ENCODE measurements around the gene TIMP3. TPM values are rescaled to one million over a fixed set of nuclear protein-coding genes. Genes with fewer than 3 reads are reported as not detected.
"Not testable (repeated sequence)": the region's sequence is repeated elsewhere in the genome, so short reads cannot be mapped to it uniquely, and the experiment has no call there.

TIMP3 gene
- total RNA-seq, 1 experiment from 2014 or later: 25.5 TPM

DNA sequence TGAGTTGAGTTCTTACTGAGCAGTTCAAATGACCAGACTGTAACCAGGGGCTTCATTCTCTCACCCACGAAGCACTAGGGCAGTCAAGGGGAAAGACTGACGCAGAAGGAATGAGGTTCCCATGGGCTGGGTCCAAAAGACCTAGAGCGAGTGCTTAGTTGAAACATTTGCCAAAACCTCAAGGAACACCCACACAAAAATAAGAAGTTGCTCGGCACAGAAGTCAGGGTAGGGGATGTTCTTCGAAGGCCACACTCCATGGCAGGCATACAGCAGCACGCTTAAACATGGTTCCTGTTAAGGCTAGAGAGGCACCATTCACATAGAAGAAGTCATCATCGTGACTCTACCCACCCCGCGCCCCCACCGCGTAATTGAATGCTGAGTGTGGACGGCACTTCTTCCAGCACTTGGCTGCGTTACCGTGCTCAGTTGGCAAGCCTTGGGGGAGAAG is 52.9 kb downstream of the TIMP3 start:
- DNase-seq (ENCODE audit: low spot score): no peak

DNA sequence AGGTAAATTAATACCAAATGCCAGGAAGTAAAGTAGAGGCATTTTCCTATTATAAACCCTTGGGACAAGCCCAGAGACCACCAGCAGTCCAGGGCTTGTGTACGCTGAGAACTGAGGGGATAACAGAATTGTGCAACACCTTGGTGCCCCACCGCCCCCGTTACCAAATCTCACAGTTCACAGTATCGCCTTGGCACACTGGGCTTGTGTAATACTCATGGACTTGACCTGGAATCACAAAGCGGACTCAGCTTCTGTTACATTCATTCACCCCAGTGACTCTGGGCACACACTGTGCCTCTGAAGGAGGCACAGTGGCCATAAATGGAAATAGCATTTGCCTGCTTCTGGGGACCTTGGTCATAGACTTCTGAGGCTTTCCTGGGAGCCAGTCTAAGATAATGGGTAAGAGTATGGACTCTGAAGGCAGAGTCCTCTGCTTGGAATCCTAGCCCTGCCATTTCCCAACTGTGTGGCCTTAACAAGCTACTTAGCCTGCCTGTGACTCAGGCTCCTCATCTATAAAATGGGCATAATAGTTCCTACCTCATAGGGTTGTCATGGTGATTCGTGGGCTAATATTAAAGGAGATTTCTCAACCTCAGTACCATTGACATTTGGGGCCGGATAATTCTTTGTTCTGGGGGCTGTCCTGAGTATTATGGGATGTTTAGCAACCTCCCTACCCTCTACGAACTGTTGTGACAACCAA is 53.7 kb downstream of the TIMP3 start:
- DNase-seq (ENCODE audit: low spot score): no peak

DNA sequence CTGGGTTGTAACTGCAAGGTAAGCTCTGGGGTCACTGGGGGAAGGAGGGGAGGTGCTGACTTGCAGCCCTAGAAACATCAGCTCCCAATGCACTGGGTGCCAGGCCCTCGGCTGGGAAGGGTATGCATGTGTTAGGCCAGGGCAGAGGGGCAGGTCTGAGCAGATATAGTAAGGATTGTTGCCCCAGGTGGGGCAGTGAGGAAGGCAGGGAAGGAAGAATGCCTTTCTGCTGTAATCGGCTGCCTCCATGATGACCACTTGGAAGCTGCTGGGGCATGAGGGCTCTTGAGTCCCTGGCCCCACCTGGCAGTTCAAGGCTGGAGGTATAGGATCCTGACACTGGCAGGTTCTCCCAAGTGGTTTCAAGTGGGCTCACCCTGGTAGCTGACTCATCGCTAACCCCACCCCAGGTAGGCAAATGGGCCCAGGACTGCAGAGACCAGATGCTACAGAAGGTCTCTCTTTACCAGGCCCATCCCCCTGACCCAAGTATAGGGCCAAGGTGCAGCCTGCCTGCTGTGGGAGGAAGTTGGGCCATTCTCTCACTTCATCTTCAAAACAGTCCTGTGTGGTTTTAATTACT is 56.7 kb downstream of the TIMP3 start:
- no peak for DNase-seq (ENCODE audit: low spot score)

GRCh38 chr22:32858957-32859356 is 57.5 kb downstream of the TIMP3 start:
- no peak for DNase-seq (ENCODE audit: low spot score)

DNA sequence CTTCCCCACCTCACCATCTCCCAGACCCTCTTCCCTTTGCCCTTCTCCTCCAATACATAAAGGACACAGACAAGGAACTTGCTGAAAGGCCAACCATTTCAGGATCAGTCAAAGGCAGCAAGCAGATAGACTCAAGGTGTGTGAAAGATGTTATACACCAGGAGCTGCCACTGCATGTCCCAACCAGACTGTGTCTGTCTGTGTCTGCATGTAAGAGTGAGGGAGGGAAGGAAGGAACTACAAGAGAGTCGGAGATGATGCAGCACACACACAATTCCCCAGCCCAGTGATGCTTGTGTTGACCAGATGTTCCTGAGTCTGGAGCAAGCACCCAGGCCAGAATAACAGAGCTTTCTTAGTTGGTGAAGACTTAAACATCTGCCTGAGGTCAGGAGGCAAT is 58.2 kb downstream of the TIMP3 start:
- no peak for DNase-seq (ENCODE audit: low spot score)

DNA sequence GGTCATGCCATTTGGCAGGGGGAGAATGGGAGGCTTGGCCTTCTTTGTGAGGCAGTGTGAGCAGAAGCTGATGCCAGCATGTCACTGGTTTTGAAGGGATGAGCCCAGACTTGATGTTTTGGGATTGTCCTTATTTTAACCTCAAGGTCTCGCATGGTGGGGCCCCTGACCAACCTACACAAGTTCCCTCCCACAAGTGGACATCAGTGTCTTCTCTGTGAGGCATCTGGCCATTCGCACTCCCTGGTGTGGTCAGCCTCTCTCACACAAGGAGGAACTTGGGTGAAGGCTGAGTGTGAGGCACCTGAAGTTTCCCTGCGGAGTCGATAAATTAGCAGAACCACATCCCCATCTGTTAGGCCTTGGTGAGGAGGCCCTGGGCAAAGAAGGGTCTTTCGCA is 59.8 kb downstream of the TIMP3 start:
- no peak for DNase-seq (ENCODE audit: low spot score)

- DNase-seq (ENCODE audit: low spot score): no peak
Observed at GRCh38 chr22:32862083-32862482, 60.6 kb downstream of the TIMP3 start.

DNA sequence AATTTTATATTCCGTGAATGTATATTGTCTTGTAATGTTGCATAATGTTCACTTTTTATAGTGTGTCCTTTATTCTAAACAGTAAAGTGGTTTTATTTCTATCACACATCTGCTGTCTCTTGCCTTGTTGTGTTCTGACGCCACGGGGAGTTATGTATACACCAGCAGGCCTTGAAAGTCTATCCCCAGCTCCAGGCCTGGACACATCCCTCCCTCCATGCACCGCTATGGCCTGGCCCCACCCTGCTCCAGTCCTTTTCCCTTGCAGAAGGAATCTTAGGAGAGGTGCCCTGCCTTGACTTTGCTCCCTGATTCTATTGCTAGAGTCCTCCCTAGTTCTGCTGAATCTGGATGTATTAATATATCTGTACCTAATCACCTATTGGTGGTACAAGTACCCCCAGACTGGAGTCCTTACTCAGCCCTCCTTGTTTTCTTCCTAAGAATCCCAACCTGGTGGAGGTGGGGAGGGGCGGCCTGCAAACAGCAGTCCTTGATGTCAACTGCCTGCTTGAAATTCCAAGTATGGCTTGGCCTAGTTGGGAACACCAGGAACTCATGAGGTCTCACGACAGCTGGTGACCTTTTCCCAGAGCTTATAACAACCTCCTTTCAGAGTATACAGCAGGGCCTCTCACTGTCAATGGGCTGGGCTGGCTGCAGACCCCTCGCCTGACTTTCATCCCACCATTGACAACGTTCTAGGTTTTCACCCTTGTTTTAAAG is 61.6 kb downstream of the TIMP3 start:
- no peak for DNase-seq (ENCODE audit: low spot score)

- no peak for DNase-seq (ENCODE audit: low spot score)
Observed at GRCh38 chr22:32864041-32864440, 62.5 kb downstream of the TIMP3 start.

- DNase-seq (ENCODE audit: low spot score): no peak
Observed at GRCh38 chr22:32864596-32864995, 63.1 kb downstream of the TIMP3 start.

- DNase-seq (ENCODE audit: low spot score): no peak
Observed at GRCh38 chr22:32866953-32867352, 65.4 kb downstream of the TIMP3 start.

GRCh38 chr22:32868946-32869345 is 67.4 kb downstream of the TIMP3 start:
- DNase-seq (ENCODE audit: low spot score): no peak

- no peak for DNase-seq (ENCODE audit: low spot score)
Observed at GRCh38 chr22:32870474-32870873, 69.0 kb downstream of the TIMP3 start.

GRCh38 chr22:32873604-32874003 is 72.1 kb downstream of the TIMP3 start:
- DNase-seq (ENCODE audit: low spot score): not testable (repeated sequence)

- DNase-seq (ENCODE audit: low spot score): no peak
Observed at GRCh38 chr22:32874385-32874784, 72.9 kb downstream of the TIMP3 start.

GRCh38 chr22:32874976-32875375 is 73.5 kb downstream of the TIMP3 start:
- no peak for DNase-seq (ENCODE audit: low spot score)

GRCh38 chr22:32876516-32876915 is 75.0 kb downstream of the TIMP3 start:
- DNase-seq (ENCODE audit: low spot score): no peak

DNA sequence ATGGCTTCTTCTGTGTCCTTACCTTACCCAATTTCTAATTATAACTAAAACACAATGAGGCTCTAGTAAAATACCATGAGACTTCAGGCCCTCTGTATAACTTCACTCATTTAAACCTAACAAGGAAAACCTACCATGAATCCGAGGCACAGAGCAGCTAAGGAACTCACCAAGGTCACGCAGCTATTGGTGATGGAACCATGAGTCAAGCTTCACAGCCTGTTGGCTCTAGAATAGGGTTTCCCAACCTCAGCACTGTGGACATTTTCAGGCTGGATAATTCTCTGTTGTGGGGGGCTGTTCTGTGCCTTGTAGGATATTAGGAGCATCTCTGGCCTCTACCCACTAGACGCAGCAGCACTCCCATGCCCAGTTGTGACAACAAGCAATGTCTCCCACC is 75.7 kb downstream of the TIMP3 start:
- no peak for DNase-seq (ENCODE audit: low spot score)

GRCh38 chr22:32879550-32879949 is 78.0 kb downstream of the TIMP3 start:
- DNase-seq (ENCODE audit: low spot score): no peak

DNA sequence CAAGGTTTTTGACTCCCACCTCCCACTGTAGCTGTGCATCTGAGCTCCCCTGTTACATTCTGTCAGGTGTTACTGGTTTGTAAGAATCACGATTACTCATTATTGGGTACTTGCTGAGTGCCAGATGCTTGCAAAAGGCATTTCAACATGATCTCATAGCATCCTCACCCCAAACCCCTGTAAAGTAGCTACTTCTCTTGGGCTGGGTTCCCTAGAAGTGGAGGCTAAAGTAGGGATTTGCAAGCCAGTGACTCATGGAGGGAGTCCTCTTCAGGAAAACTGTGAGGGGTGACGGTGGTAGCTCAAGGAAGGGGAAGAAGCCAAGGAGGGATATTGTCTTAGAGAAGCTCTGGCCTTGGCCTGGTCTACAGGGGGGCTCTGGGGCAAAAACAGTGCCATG is 78.6 kb downstream of the TIMP3 start:
- DNase-seq (ENCODE audit: low spot score): no peak

DNA sequence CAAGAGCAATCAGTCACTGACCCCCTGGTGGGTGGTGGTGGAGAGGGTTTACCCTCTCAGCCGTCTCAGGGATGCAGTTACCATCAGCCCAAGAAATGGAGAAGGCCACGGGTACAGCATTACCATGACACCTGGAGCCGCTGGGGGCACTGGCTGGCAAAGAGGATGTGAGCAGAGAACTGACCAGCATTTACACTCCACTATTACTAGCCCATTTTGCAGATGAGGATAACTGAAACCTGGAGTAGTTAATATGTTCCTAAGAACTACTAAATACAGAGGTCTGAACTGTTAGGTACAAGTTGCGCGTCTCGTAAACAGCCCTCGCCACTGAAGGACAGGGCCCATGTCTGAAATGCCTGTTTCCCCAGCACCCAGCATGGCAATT is 79.0 kb downstream of the TIMP3 start:
- no peak for DNase-seq (ENCODE audit: low spot score)

DNA sequence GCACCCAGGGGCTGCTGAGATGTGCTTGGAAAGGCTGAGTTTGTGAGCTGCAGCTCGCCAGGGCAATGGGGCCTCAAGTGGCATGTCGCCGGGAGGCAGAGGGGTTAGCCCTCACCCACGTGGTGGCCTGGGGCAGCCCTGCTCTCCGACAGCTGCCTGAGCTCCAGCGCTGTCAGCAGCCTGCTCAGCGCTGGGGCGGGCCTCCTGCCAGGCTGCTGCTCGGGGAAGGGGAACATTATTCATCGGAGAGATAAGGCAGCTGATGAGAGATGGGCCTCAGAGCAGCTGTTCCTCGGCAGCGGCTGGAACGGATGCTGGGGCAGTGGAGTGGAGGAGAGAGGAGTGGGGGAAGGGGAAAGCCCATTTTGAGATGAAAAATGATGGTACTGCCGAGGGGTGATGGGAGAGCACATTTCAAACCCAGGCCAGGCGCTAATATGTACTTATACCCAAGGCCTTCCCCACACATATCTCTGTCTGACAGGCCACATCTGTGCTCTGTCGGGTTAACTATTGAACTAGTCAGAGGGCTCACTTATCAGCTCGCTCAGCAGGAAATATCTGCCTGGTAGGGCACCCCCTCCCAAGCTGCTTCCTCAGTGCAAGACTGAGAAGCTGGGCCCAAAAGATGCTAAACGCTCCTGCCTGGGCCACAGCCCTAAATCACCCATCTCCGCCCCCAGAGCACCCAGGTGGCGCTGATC is 79.5 kb downstream of the TIMP3 start:
- no peak for DNase-seq (ENCODE audit: low spot score)
